IgD-negative memory B cell (primary cell): ENCODE data around the gene KDM8. TPM values are rescaled to one million over a fixed set of nuclear protein-coding genes. Genes with fewer than 3 reads are reported as not detected.

Experiments used
- H3K27ac Mint-ChIP-seq, 3 donors: one replicate each; pipeline ENCODE4 v1.8.0; 2020 to 2022; ENCODE audit warnings: mild to moderate bottlenecking in 3 of 3, mixed read lengths in 3 of 3, moderate library complexity in 1 of 3
- H3K27me3 Mint-ChIP-seq: one replicate; pipeline ENCODE4 v1.8.0; 2021; ENCODE audit warnings: mixed read lengths
- H3K36me3 Mint-ChIP-seq: one replicate; pipeline ENCODE4 v1.8.0; 2020; ENCODE audit warnings: mild to moderate bottlenecking, mixed read lengths
- H3K4me1 Mint-ChIP-seq, 3 donors: one replicate each; pipeline ENCODE4 v1.8.0; 2020 to 2022; ENCODE audit warnings: mixed read lengths in 3 of 3, mild to moderate bottlenecking in 1 of 3
- H3K4me3 Mint-ChIP-seq, 4 donors: one replicate each; pipeline ENCODE4 v1.8.0; 2020 to 2022; ENCODE audit warnings: mild to moderate bottlenecking in 4 of 4, mixed read lengths in 4 of 4, moderate library complexity in 3 of 4
- H3K9me3 Mint-ChIP-seq, 3 donors: one replicate each; pipeline ENCODE4 v1.8.0; 2020 to 2021; ENCODE audit warnings: mixed read lengths in 3 of 3, mild to moderate bottlenecking in 1 of 3
- polyA plus RNA-seq: library from polyadenylated mRNA; unstranded; fragments of 300-500 nt; fragmentation: Illumina TruSeq; gene quantifications from one replicate; pipeline ENCODE4 v1.2.3, GENCODE V29; 2021

Gene KDM8
- polyA plus RNA-seq: 4.8 TPM

GRCh38 chr16:27203507-27204311 is at the start of gene KDM8:
TSS of gene KDM8 (plus strand) at chr16:27203526. CDS start at chr16:27210124, 6,598 bp downstream.
- H3K4me3 Mint-ChIP-seq: peak within 1 kb of the TSS; percentile 90 to 98 (median 96)

DNA sequence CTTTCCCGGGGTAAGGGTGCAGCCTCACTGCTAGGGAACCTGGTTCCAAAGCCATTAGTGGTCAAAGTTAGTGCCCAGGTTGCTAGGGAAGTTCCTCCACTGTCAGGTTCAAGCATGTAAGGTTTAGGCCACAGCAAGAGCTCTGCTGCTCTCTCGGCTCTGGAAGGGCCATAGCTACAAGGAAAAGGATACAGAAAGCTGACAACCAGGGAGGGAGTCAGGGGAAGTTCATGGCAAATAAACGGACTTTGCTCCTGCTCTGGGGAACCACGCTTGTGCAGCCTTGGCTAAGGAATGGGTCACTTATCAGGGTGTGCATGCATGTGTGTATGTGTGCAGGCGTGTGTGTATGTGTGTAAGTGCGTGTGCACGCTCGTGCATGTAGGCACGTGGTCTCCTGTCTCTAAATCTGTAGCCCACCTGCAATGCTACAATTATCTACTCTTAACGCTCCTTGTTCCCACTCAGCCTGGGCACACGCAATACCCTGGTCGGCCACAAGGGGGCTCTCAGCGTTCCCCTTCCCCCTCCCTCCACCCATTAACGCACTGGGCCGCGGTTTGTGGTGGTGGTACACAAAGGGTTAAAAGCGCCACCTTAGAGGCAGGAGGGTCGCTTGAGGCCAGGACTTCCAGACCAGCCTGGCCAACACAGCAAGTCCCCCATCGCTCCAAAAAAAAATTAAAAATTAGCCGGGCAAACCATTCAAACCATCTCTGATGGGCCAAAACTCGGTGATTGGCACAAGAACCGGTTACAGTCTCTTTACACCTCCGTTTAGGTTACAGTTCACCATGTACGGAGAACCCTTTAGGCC is 48.4 kb upstream of the KDM8 start:
- Mint-ChIP-seq H3K4me1 (peaks cover 0 to 5% (median 3%) of the 10 kb centered on the region in 3 donors), H3K27me3 (peaks cover 2% of the 10 kb centered on the region), H3K27ac (no peak overlapping the region), H3K4me3 (no peak overlapping the region), H3K9me3 (peaks cover 1 to 6% (median 3%) of the 10 kb centered on the region in 3 donors), H3K36me3 (no peaks in the 10 kb centered on the region)

More at GRCh38 chr16:27203507-27204311, at the start of gene KDM8:
- Mint-ChIP-seq H3K9me3 (no peaks in the 10 kb centered on the region), H3K27me3 (peaks cover 5% of the 10 kb centered on the region), H3K27ac (peak within 1 kb of the TSS; percentile 97 to 100 (median 99)), H3K36me3 (no peaks in the 10 kb centered on the region), H3K4me1 (peaks cover 28 to 43% (median 32%) of the 10 kb centered on the region in 3 donors)

DNA sequence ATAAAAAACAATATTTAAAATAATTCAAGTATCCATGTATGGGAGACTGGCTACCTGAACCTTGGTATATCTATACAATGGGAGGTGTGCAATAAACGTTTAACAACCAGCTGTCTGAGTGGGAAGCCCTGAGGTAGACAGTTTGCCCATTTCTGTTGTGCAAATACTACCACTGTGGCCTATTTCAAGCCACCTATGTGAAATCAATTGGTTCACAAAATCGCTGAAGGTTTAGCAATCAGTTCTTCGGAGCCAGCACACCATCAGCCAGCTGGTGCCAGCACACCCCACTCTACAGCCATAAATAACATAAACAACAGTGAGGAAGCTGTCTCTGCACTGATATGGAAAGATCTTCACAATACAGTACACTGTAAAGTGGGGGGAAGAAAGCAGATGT is 46.7 kb upstream of the KDM8 start:
- H3K27me3 Mint-ChIP-seq: peaks cover 7% of the 10 kb centered on the region
- peaks cover 0 to 5% (median 4%) of the 10 kb centered on the region in 3 donors for H3K4me1 Mint-ChIP-seq
- no peak overlapping the region for H3K27ac Mint-ChIP-seq
- H3K36me3 Mint-ChIP-seq: no peaks in the 10 kb centered on the region
- H3K4me3 Mint-ChIP-seq: no peak overlapping the region
- H3K9me3 Mint-ChIP-seq: peaks cover 1 to 6% (median 3%) of the 10 kb centered on the region in 3 donors

DNA sequence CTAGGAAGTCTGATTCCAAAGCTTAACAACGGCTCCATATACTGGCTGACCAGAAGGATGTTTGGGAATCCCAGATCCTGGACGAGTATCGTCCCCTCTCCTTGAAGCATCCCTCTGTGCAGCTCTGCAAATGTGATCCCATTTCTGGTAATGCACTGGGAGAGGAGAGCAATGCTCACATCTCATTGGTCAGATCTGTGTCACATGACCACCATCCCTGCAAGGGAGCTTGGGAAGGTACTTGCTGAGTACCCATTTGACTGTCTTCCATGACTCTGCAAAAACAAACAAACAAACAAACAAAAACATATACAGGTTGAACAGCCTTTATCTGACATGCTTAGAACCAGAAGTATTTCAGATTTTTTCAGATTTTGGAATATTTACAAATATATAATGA is 41.9 kb upstream of the KDM8 start:
- no peak overlapping the region for H3K4me3 Mint-ChIP-seq
- H3K9me3 Mint-ChIP-seq: peaks cover 4 to 6% (median 6%) of the 10 kb centered on the region in 3 donors
- H3K27me3 Mint-ChIP-seq: peaks cover 7% of the 10 kb centered on the region
- H3K36me3 Mint-ChIP-seq: no peaks in the 10 kb centered on the region
- H3K27ac Mint-ChIP-seq: no peak overlapping the region
- H3K4me1 Mint-ChIP-seq: peaks cover 0 to 3% (median 2%) of the 10 kb centered on the region in 3 donors

- Mint-ChIP-seq H3K9me3 (peaks cover 0 to 3% (median 3%) of the 10 kb centered on the region in 3 donors), H3K27me3 (peaks cover 7% of the 10 kb centered on the region), H3K4me3 (no peak overlapping the region), H3K27ac (no peak overlapping the region), H3K36me3 (no peaks in the 10 kb centered on the region), H3K4me1 (peaks cover 0 to 4% (median 3%) of the 10 kb centered on the region in 3 donors)
Observed at GRCh38 chr16:27164352-27164751, 39.0 kb upstream of the KDM8 start.

DNA sequence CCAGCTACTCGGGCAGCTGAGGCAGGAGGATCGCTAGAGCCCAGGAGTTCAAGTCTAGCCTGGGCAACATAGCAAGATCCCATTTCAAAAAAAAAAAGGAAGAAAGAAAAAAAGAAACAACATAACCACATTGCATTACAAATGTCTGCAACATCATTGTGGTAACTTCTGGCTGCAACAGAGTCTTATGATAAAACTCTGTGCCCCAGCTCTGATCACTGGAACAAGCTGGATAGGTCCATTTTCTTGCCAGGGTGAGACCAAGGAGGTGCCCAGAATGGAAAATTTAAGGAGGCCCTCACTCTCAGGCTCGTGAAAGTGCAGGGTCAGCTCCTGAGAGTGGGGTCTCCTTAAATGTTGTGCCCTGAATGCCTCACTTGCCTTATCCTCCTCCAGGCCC is 37.8 kb upstream of the KDM8 start:
- Mint-ChIP-seq H3K4me3 (no peak overlapping the region), H3K9me3 (peaks cover 0 to 3% (median 3%) of the 10 kb centered on the region in 3 donors), H3K4me1 (peaks cover 0 to 3% (median 2%) of the 10 kb centered on the region in 3 donors), H3K27me3 (peaks cover 7% of the 10 kb centered on the region), H3K36me3 (no peaks in the 10 kb centered on the region), H3K27ac (peak overlapping the region in 1 of 3 donors; percentile 32)

DNA sequence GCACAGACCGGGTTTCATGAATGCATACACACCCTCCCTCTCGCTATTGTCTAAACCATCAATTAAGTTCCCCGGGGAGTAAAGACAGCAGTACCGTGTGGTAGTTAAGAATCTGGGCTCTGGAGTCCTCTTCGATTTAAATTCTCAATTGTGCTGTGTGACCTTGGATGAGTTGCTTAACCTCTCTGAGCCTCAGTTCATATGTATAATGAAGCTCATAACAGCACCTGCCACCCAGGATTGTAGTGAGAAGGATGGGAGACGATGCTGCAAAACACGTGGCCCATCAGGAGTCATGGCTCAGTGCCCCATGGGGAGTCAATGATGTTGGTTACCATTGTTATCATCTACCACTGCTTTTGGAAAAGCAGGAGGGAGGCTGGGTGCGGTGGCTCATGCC is 34.5 kb upstream of the KDM8 start:
- H3K4me3 Mint-ChIP-seq: peak overlapping the region in 1 of 4 donors; percentile 60
- peaks cover 2 to 6% (median 5%) of the 10 kb centered on the region in 3 donors for H3K9me3 Mint-ChIP-seq
- H3K36me3 Mint-ChIP-seq: no peaks in the 10 kb centered on the region
- H3K4me1 Mint-ChIP-seq: peaks cover 2 to 5% (median 3%) of the 10 kb centered on the region in 3 donors
- peak overlapping the region in 1 of 3 donors; percentile 90 for H3K27ac Mint-ChIP-seq
- peaks cover 4% of the 10 kb centered on the region for H3K27me3 Mint-ChIP-seq

- Mint-ChIP-seq H3K27me3 (peaks cover 4% of the 10 kb centered on the region), H3K4me1 (peaks cover 9 to 12% (median 10%) of the 10 kb centered on the region in 3 donors), H3K27ac (no peak overlapping the region), H3K36me3 (no peaks in the 10 kb centered on the region), H3K4me3 (no peak overlapping the region), H3K9me3 (peaks cover 2 to 6% (median 3%) of the 10 kb centered on the region in 3 donors)
Observed at GRCh38 chr16:27169511-27170071, 33.7 kb upstream of the KDM8 start.

- Mint-ChIP-seq H3K36me3 (no peaks in the 10 kb centered on the region), H3K4me1 (peaks cover 9 to 13% (median 12%) of the 10 kb centered on the region in 3 donors), H3K27me3 (peaks cover 2% of the 10 kb centered on the region), H3K4me3 (no peak overlapping the region), H3K27ac (no peak overlapping the region), H3K9me3 (peaks cover 2 to 6% (median 2%) of the 10 kb centered on the region in 3 donors)
Observed at GRCh38 chr16:27171584-27171983, 31.7 kb upstream of the KDM8 start.

GRCh38 chr16:27174007-27174406 is 29.3 kb upstream of the KDM8 start:
- H3K9me3 Mint-ChIP-seq: peaks cover 2 to 6% (median 2%) of the 10 kb centered on the region in 3 donors
- H3K27ac Mint-ChIP-seq: peak overlapping the region in 1 of 3 donors; percentile 9
- peaks cover 6% of the 10 kb centered on the region for H3K27me3 Mint-ChIP-seq
- peaks cover 8 to 12% (median 10%) of the 10 kb centered on the region in 3 donors for H3K4me1 Mint-ChIP-seq
- no peaks in the 10 kb centered on the region for H3K36me3 Mint-ChIP-seq
- peak overlapping the region in 1 of 4 donors; percentile 9 for H3K4me3 Mint-ChIP-seq

DNA sequence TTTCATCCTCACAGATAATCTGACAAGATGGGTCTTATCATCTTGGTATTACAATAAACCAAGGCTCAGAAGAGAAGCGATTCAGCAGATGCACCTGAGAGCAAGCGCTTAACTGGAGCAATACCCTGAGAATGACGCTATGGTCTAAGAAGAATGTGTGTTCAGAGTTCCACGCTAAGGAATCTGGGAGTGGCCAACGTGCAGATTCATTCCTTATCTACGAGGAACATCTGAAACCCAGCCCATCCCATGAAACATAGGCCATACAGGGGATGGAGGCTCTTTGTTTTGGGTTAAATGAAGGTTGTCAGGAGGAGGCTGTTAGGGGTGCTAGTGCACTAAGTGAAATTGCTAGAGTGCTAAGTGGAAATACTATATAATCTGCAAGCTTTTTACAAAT is 28.5 kb upstream of the KDM8 start:
- H3K4me3 Mint-ChIP-seq: no peak overlapping the region
- H3K27me3 Mint-ChIP-seq: peaks cover 6% of the 10 kb centered on the region
- H3K27ac Mint-ChIP-seq: no peak overlapping the region
- peaks cover 2 to 6% (median 2%) of the 10 kb centered on the region in 3 donors for H3K9me3 Mint-ChIP-seq
- H3K4me1 Mint-ChIP-seq: peaks cover 12 to 17% (median 13%) of the 10 kb centered on the region in 3 donors
- no peaks in the 10 kb centered on the region for H3K36me3 Mint-ChIP-seq

- Mint-ChIP-seq H3K4me1 (peaks cover 12 to 17% (median 14%) of the 10 kb centered on the region in 3 donors), H3K27ac (peak overlapping the region in 1 of 3 donors; percentile 13), H3K27me3 (peaks cover 6% of the 10 kb centered on the region), H3K4me3 (no peak overlapping the region), H3K9me3 (peaks cover 2 to 6% (median 2%) of the 10 kb centered on the region in 3 donors), H3K36me3 (peaks cover 2% of the 10 kb centered on the region)
Observed at GRCh38 chr16:27175888-27176287, 27.4 kb upstream of the KDM8 start.

GRCh38 chr16:27177031-27177774 is 26.1 kb upstream of the KDM8 start:
- peaks cover 2% of the 10 kb centered on the region for H3K36me3 Mint-ChIP-seq
- peaks cover 12 to 17% (median 14%) of the 10 kb centered on the region in 3 donors for H3K4me1 Mint-ChIP-seq
- no peak overlapping the region for H3K4me3 Mint-ChIP-seq
- H3K27me3 Mint-ChIP-seq: peaks cover 8% of the 10 kb centered on the region
- H3K27ac Mint-ChIP-seq: peak overlapping the region in 1 of 3 donors; percentile 14
- H3K9me3 Mint-ChIP-seq: no peaks in the 10 kb centered on the region

DNA sequence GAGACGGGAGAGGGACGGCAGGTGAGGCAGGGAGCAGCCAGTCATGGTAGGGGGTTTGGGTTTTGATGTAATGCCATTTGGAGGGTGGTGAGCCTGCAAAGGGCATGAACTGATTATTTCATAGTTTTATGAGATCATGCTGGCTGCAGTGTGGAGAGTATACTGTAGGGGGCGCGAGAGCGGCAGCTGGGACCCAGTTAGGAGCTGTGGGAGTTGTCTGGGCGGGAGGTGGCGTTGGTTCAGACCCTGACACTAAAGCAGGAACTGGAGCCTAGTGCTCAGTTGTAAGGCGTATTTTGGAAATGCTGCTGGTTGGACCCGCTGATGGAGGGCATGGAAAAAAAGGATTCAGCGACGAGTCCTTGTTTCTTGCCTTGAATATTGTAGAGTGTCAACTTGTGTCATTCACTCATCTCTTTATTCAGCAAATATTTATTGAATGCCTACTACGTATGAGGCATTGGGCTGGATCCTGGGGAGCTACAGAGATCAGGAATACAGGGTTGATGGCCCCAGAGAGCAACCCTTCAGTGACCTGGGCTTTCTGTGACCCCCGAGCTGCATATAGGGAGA is 23.7 kb upstream of the KDM8 start:
- peaks cover 2% of the 10 kb centered on the region for H3K36me3 Mint-ChIP-seq

More for the DNA sequence above, 23.7 kb upstream of the KDM8 start:
- peaks cover 3 to 7% (median 6%) of the 10 kb centered on the region in 3 donors for H3K4me1 Mint-ChIP-seq
- no peaks in the 10 kb centered on the region for H3K9me3 Mint-ChIP-seq
- H3K27me3 Mint-ChIP-seq: peaks cover 8% of the 10 kb centered on the region
- no peak overlapping the region for H3K4me3 Mint-ChIP-seq
- peak overlapping the region in 1 of 3 donors; percentile 33 for H3K27ac Mint-ChIP-seq
